GM12878 (cell line): Measurements from ENCODE around the gene SMAD1. TPM values are rescaled to one million over a fixed set of nuclear protein-coding genes. Genes with fewer than 3 reads are reported as not detected.

Source experiments
- ATAC-seq: fragments of 200-7000 bp; cut with Tn5 transposase; 3 replicates; pipeline ENCODE4 v1.9.1; 2020; ENCODE audit warnings: mild to moderate bottlenecking, moderate library complexity
- BruUV-seq: library from RNA; stranded (reverse); fragments of 400-500 nt; replicated peaks from 2 replicates; lab custom pipeline; 2021; lab: Mats Ljungman, UMichigan
- CTCF ChIA-PET: fragments of 300-600 bp; sonication (Branson Sonifier 250); formaldehyde crosslinking; extraction: SDS; loops from one replicate; lab custom pipeline; 2021; ENCODE audit warnings: inconsistent platforms; lab: Yijun Ruan, JAX
- POLR2A ChIA-PET: fragments of 350-600 bp; formaldehyde crosslinking; extraction: SDS; loops from one replicate; lab custom pipeline; 2021; ENCODE audit warnings: inconsistent platforms; lab: Charles Lee
- RAD21 ChIA-PET: fragments of 300-600 bp; sonication (Branson Sonifier 250); formaldehyde crosslinking; loops from one replicate; lab custom pipeline; 2023; ENCODE audit warnings: antibody characterized with exemption; ENCODE audit not compliant: unreplicated experiment; lab: Charles Lee
- SMC1A ChIA-PET: fragments of 300-600 bp; sonication (Branson Sonifier 250); formaldehyde crosslinking; loops from one replicate; lab custom pipeline; 2023; ENCODE audit not compliant: unreplicated experiment, uncharacterized antibody; lab: Charles Lee
- DNase-seq: peaks from one replicate; pipeline ENCODE4 v3.0.0-alpha.2; 2011; ENCODE audit warnings: low read depth, low spot score
- FAIRE-seq: peaks from 3 replicates; lab custom pipeline; 2011; peaks lifted over from hg19 to GRCh38; lab: Jason Lieb, UNC
- H2AFZ ChIP-seq: 2 replicates; pipeline ENCODE4 v1.6.0; 2011; ENCODE audit warnings: low read depth, low read length, control low read depth; ENCODE audit not compliant: control insufficient read depth
- H3K27ac ChIP-seq: 2 replicates; pipeline ENCODE4 v1.5.1; 2011; ENCODE audit warnings: control low read depth; ENCODE audit not compliant: control insufficient read depth, insufficient read depth
- H3K27me3 ChIP-seq, 2 experiments: replicated peaks in 1 of 2; 2 replicates each; pipeline versions ENCODE4 v1.6.0 to v1.6.1; 2011; ENCODE audit warnings: low read length in 1 of 2; ENCODE audit not compliant: control insufficient read depth in 2 of 2, insufficient read depth in 2 of 2
- H3K36me3 ChIP-seq, 2 experiments: 2 replicates each; pipeline ENCODE4 v1.5.1; 2011; ENCODE audit warnings: low read length in 1 of 2; ENCODE audit not compliant: control insufficient read depth in 2 of 2, insufficient read depth in 2 of 2
- H3K4me1 ChIP-seq: 2 replicates; pipeline ENCODE4 v1.6.1; 2011; ENCODE audit warnings: mild to moderate bottlenecking, low read length, moderate library complexity, mixed read lengths; ENCODE audit not compliant: control insufficient read depth, insufficient read depth
- H3K4me2 ChIP-seq: 2 replicates; pipeline ENCODE4 v1.6.0; 2011; ENCODE audit warnings: control low read depth; ENCODE audit not compliant: control insufficient read depth, insufficient read depth
- H3K4me3 ChIP-seq: fragments of 200-600 bp; sonication (generic); 2 replicates; pipeline ENCODE4 v1.5.1; 2016
- H3K79me2 ChIP-seq: 2 replicates; pipeline ENCODE4 v1.6.0; 2011; ENCODE audit warnings: low read length; ENCODE audit not compliant: control insufficient read depth, insufficient read depth
- H3K9ac ChIP-seq: 2 replicates; pipeline ENCODE4 v1.8.0; 2011; ENCODE audit warnings: low read length, control low read depth, mixed read lengths; ENCODE audit not compliant: control insufficient read depth, insufficient read depth
- H3K9me3 ChIP-seq: replicated peaks from 3 replicates; pipeline ENCODE4 v1.5.1; 2011; ENCODE audit warnings: mild to moderate bottlenecking, low read length; ENCODE audit not compliant: control insufficient read depth, insufficient read depth
- H4K20me1 ChIP-seq: 2 replicates; pipeline ENCODE4 v1.6.0; 2011; ENCODE audit not compliant: control insufficient read depth, insufficient read depth
- BCL3 ChIP-seq: IDR thresholded peaks from 2 replicates; pipeline ENCODE4 v1.6.1; 2011; ENCODE audit warnings: borderline replicate concordance, low read depth, mild to moderate bottlenecking, moderate library complexity, low read length; ENCODE audit not compliant: insufficient read depth, poor library complexity, severe bottlenecking
- CBX3 ChIP-seq: fragments of 200-600 bp; sonication (generic); IDR thresholded peaks from 2 replicates; pipeline ENCODE4 v1.6.1; 2016; ENCODE audit warnings: low read depth, borderline replicate concordance
- CBX5 ChIP-seq: sonication (generic); IDR thresholded peaks from 2 replicates; pipeline ENCODE4 v1.6.1; 2016; ENCODE audit warnings: low read depth, moderate library complexity, mild to moderate bottlenecking, inconsistent platforms
- CTCF ChIP-seq, 3 experiments: IDR thresholded peaks in 2 of 3; conservative IDR thresholded peaks in 1 of 3; 2 replicates each; pipeline ENCODE4 v1.5.1; 2011; ENCODE audit warnings: low read depth in 3 of 3, low read length in 3 of 3, mild to moderate bottlenecking in 3 of 3, control low read depth in 2 of 3, moderate library complexity in 2 of 3, inconsistent platforms in 1 of 3, mixed read lengths in 1 of 3; ENCODE audit not compliant: control insufficient read depth in 2 of 3, insufficient read depth in 1 of 3; ENCODE audit errors: extremely low read depth in 1 of 3
- EED ChIP-seq: sonication (generic); IDR thresholded peaks from 2 replicates; pipeline ENCODE4 v1.6.1; 2016; ENCODE audit warnings: antibody characterized with exemption, low read depth
- FOS ChIP-seq: IDR thresholded peaks from 3 replicates; pipeline ENCODE4 v1.6.1; 2011; ENCODE audit warnings: borderline replicate concordance; ENCODE audit not compliant: insufficient read length; ENCODE audit errors: extremely low read depth
- GABPA ChIP-seq: IDR thresholded peaks from 2 replicates; pipeline ENCODE4 v1.6.1; 2014; ENCODE audit warnings: antibody characterized with exemption, low read depth, mild to moderate bottlenecking, inconsistent platforms
- IKZF1 ChIP-seq: fragments of 450-650 bp; conservative IDR thresholded peaks from 2 replicates; pipeline ENCODE4 v1.6.1; 2017; ENCODE audit warnings: antibody characterized with exemption, mild to moderate bottlenecking
- MAX ChIP-seq: IDR thresholded peaks from 2 replicates; pipeline ENCODE4 v1.6.1; 2012; ENCODE audit warnings: low read depth, low read length, improper control_type of control experiment
- MLLT1 ChIP-seq: fragments of 450-650 bp; IDR thresholded peaks from 2 replicates; pipeline ENCODE4 v1.6.1; 2016; ENCODE audit warnings: mild to moderate bottlenecking
- NFYA ChIP-seq: IDR thresholded peaks from 2 replicates; pipeline ENCODE4 v1.6.1; 2011; ENCODE audit warnings: low read depth, mild to moderate bottlenecking, low read length, improper control_type of control experiment, borderline replicate concordance
- POLR2AphosphoS2 ChIP-seq: IDR thresholded peaks from 2 replicates; pipeline ENCODE4 v1.6.1; 2011; ENCODE audit warnings: low read depth, mild to moderate bottlenecking, low read length, improper control_type of control experiment, moderate library complexity
- POLR2AphosphoS5 ChIP-seq: IDR thresholded peaks from 2 replicates; pipeline ENCODE4 v1.6.1; 2011; ENCODE audit warnings: mild to moderate bottlenecking, low read length, inconsistent platforms
- SRF ChIP-seq, 2 experiments: IDR thresholded peaks; 2 replicates each; pipeline ENCODE4 v1.6.1; 2011; ENCODE audit warnings: low read depth in 2 of 2, low read length in 2 of 2, mild to moderate bottlenecking in 1 of 2, moderate library complexity in 1 of 2
- ZBTB4 ChIP-seq: fragments of 450-650 bp; formaldehyde crosslinking; IDR thresholded peaks from 2 replicates; pipeline ENCODE4 v1.4.0; 2022; ENCODE audit warnings: mild to moderate bottlenecking, moderate library complexity
- ZNF217 ChIP-seq: fragments of 450-650 bp; IDR thresholded peaks from 2 replicates; pipeline ENCODE4 v1.6.1; 2017; ENCODE audit warnings: antibody characterized with exemption, mild to moderate bottlenecking
- WGBS: methylation state at CpG from one replicate; pipeline ENCODE4 v1.1.6; 2016; ENCODE audit warnings: low lambda C conversion rate; ENCODE audit not compliant: insufficient replicate concordance, insufficient coverage; ENCODE audit errors: missing lambda C conversion rate; 5-methylcytosine and 5-hydroxymethylcytosine counted together
- in situ Hi-C: fragments of 300-500 bp; cut with MboI; formaldehyde crosslinking; loops from 9 replicates; pipeline ENCODE4 v1.14.3; 2018; ENCODE audit warnings: mixed read lengths
- intact Hi-C: fragments of 100-400 bp; cut with micrococcal nuclease; formaldehyde crosslinking; loops from one replicate; pipeline ENCODE4 v1.14.2; 2022; ENCODE audit not compliant: unreplicated experiment
- polyA plus RNA-seq, 11 experiments: library from polyadenylated mRNA; depleted of rRNA in 4 of 11; unstranded in 6 of 11; stranded (reverse) in 5 of 11; fragments of >200 nt; fragmentation: Nextera tagmentation in 4 of 11; fragmentation: Illumina TruSeq in 1 of 11; extraction: Ambion mirVana in 4 of 11; extraction: Trizol in 1 of 11; gene quantifications; 1 replicate in 1 of 11; 2 replicates in 10 of 11; pipeline versions ENCODE4 v1.2.1 to v1.2.3, GENCODE V29; 2011 to 2016; ENCODE audit warnings: inconsistent platforms in 2 of 11, missing spikeins in 2 of 11, low read depth in 1 of 11
- total RNA-seq, 4 experiments: library from RNA; depleted of rRNA in 3 of 4; stranded (reverse); fragments of >200 nt in 3 of 4; fragmentation: Illumina TruSeq in 1 of 4; extraction: Trizol in 1 of 4; gene quantifications; 2 replicates each; pipeline versions ENCODE4 v1.2.1 to v1.2.3, GENCODE V29; 2013 to 2021

Gene SMAD1
- total and polyA plus RNA-seq, 10 of the 15 experiments (the other 5 are each of a cell fraction or from before 2014, with no cell fraction given), result 0.29 to 17.5 (median 13.6) TPM

GRCh38 chr4:145541346-145541745 lies 59.7 kb downstream of the SMAD1 start:
- Histone ChIP-seq H3K4me3 (no peak overlapping the region), H3K4me1 (peaks cover 2% of the 10 kb centered on the region; the same call in 1 of the 2 replicates), H2AFZ (no peak overlapping the region), H3K36me3 (peaks cover 0 to 3% of the 10 kb centered on the region in 2 experiments; a peak in 1 of 4 replicates), H4K20me1 (no peaks in the 10 kb centered on the region), H3K27me3 (no peaks in the 10 kb centered on the region), H3K4me2 (no peak overlapping the region), H3K27ac (no peak overlapping the region), H3K9me3 (no peaks in the 10 kb centered on the region), H3K79me2 (no peaks in the 10 kb centered on the region), H3K9ac (no peak overlapping the region)
- FAIRE-seq (no peak), ATAC-seq (no peak), DNase-seq (no peak)
- ChIA-PET CTCF (interaction anchor here (0.7 to 0.9 kb wide), 2 partner anchors 16 to 224 kb away, joined by 3 to 5 read pairs; no protein-coding TSS in a partner anchor), POLR2A (no interaction called here), SMC1A (interaction anchor here (1.1 to 1.3 kb wide), 2 partner anchors 12 to 16 kb away, joined by 4 to 7 read pairs; no protein-coding TSS in a partner anchor), RAD21 (interaction anchor here (0.6 kb wide), 1 partner anchor 916 kb away, joined by 3 read pairs; no protein-coding TSS in a partner anchor)
- no TSS peak for BruUV-seq
- intact Hi-C loops (no loop called here), in situ Hi-C loops (no loop called here)
- 20% methylated on average over 4 of the region's 4 CpGs for WGBS
- no peak for TF ChIP-seq FOS
- TF ChIP-seq POLR2AphosphoS2, result no peak
- TF ChIP-seq CBX5, result no peak
- TF ChIP-seq MAX, result no peak
- TF ChIP-seq ZBTB4 (CRISPR knock-in tag), result no peak
- TF ChIP-seq SRF (IDR thresholded peaks at IDR 0.05; ENCODE audit: low read depth in 2 of 2, low read length in 2 of 2), result no peak
- no peak for TF ChIP-seq ZNF217
- no peak for TF ChIP-seq MLLT1
- TF ChIP-seq CTCF (IDR thresholded peaks at IDR 0.05 in 2 of 3, conservative IDR thresholded peaks at IDR 0.05 in 1 of 3; ENCODE audit: control insufficient read depth in 2 of 3, extremely low read depth in 1 of 3, insufficient read depth in 1 of 3, low read depth in 3 of 3, low read length in 3 of 3), result no peak
- no peak for TF ChIP-seq BCL3
- no peak for TF ChIP-seq POLR2AphosphoS5
- TF ChIP-seq NFYA, result no peak
- TF ChIP-seq IKZF1, result no peak
- no peak for TF ChIP-seq GABPA
- no peak for TF ChIP-seq CBX3
- no peak for TF ChIP-seq EED
